HepG2 (cell line): ENCODE measurements around the gene NUDT15. TPM values are rescaled to one million over a fixed set of nuclear protein-coding genes. Genes with fewer than 3 reads are reported as not detected.

Experiments used
- ATAC-seq: fragments of 200-7000 bp; cut with Tn5 transposase; 3 replicates; pipeline ENCODE4 v1.9.1; 2020; ENCODE audit warnings: mild to moderate bottlenecking, moderate library complexity
- BruUV-seq: library from RNA; stranded (reverse); fragments of 400-500 nt; replicated peaks from 2 replicates; lab custom pipeline; 2021; lab: Mats Ljungman, UMichigan
- CTCF ChIA-PET: fragments of 300-600 bp; formaldehyde crosslinking; extraction: SDS; loops from one replicate; lab custom pipeline; 2021; ENCODE audit warnings: low total read pairs, inconsistent platforms, low intra/inter-chr PET ratio; lab: Yijun Ruan, JAX
- POLR2A ChIA-PET: fragments of 350-600 bp; sonication (Branson Sonifier 250); formaldehyde crosslinking; loops from one replicate; lab custom pipeline; 2020; ENCODE audit warnings: antibody characterized with exemption, inconsistent platforms; lab: Yijun Ruan, JAX
- DNase-seq: peaks from one replicate; pipeline ENCODE4 v3.0.0-alpha.2; 2015; ENCODE audit warnings: low spot score
- FAIRE-seq: peaks from 3 replicates; lab custom pipeline; 2011; peaks lifted over from hg19 to GRCh38; lab: Jason Lieb, UNC
- H2AFZ ChIP-seq: one replicate; pipeline ENCODE4 v1.6.1; 2011; ENCODE audit warnings: low read length, inconsistent platforms
- H3K27ac ChIP-seq: fragments of 300-600 bp; 3 replicates; pipeline ENCODE4 v1.8.0; 2011; ENCODE audit warnings: mixed run types, mild to moderate bottlenecking, mixed read lengths, low read length, inconsistent platforms; ENCODE audit not compliant: insufficient read depth; ENCODE audit errors: extremely low read length
- H3K27me3 ChIP-seq, 2 experiments: fragments of 200-600 bp in 1 of 2; 2 replicates in 1 of 2; 3 replicates in 1 of 2; pipeline versions ENCODE4 v1.6.0 to v1.8.0; 2011; ENCODE audit warnings: low read length in 2 of 2, mild to moderate bottlenecking in 2 of 2, moderate library complexity in 2 of 2, inconsistent platforms in 1 of 2; ENCODE audit not compliant: insufficient read depth in 2 of 2, control insufficient read depth in 1 of 2
- H3K36me3 ChIP-seq, 2 experiments: fragments of 200-600 bp in 1 of 2; replicated peaks in 1 of 2; 2 replicates in 1 of 2; 3 replicates in 1 of 2; pipeline versions ENCODE4 v1.5.1 to v1.8.0; 2011; ENCODE audit warnings: low read length in 2 of 2, inconsistent platforms in 1 of 2; ENCODE audit not compliant: insufficient read depth in 2 of 2, control insufficient read depth in 1 of 2
- H3K4me1 ChIP-seq: 2 replicates; pipeline ENCODE4 v1.5.1; 2012; ENCODE audit warnings: low read length, inconsistent platforms; ENCODE audit not compliant: insufficient read depth
- H3K4me2 ChIP-seq: 2 replicates; pipeline ENCODE4 v1.6.0; 2011; ENCODE audit warnings: low read depth, low read length, inconsistent platforms
- H3K4me3 ChIP-seq, 3 experiments: fragments of 200-600 bp in 1 of 3; sonication (generic), shearing (Covaris generic) in 1 of 3; replicated peaks in 1 of 3; 2 replicates each; pipeline ENCODE4 v1.5.1; 2011 to 2016; ENCODE audit warnings: low read length in 3 of 3, inconsistent platforms in 2 of 3, low read depth in 2 of 3, mild to moderate bottlenecking in 2 of 3, control low read depth in 1 of 3, mixed read lengths in 1 of 3; ENCODE audit not compliant: insufficient read depth in 1 of 3
- H3K79me2 ChIP-seq: one replicate; pipeline ENCODE4 v1.6.1; 2011; ENCODE audit warnings: low read length, inconsistent platforms; ENCODE audit not compliant: insufficient read depth
- H3K9ac ChIP-seq: 2 replicates; pipeline ENCODE4 v1.6.0; 2011; ENCODE audit warnings: mild to moderate bottlenecking, low read depth, low read length, inconsistent platforms; ENCODE audit not compliant: insufficient read depth
- H3K9me3 ChIP-seq: 2 replicates; pipeline ENCODE4 v1.5.1; 2012; ENCODE audit warnings: mild to moderate bottlenecking, low read length
- H4K20me1 ChIP-seq: 2 replicates; pipeline ENCODE4 v1.6.0; 2011; ENCODE audit warnings: inconsistent platforms, mild to moderate bottlenecking, low read length, moderate library complexity; ENCODE audit not compliant: insufficient read depth
- CENPBD1 ChIP-seq: sonication (generic); formaldehyde crosslinking; IDR thresholded peaks from 2 replicates; pipeline ENCODE4 v1.8.0; 2022; ENCODE audit warnings: missing genetic modification reagents, low read depth, mild to moderate bottlenecking, borderline replicate concordance
- EZH2 ChIP-seq: conservative IDR thresholded peaks from 2 replicates; pipeline ENCODE4 v1.6.1; 2012; ENCODE audit warnings: mild to moderate bottlenecking, low read depth, low read length, moderate library complexity
- HNRNPUL1 ChIP-seq: fragments of 200-400 bp; formaldehyde crosslinking; IDR thresholded peaks from 2 replicates; pipeline ENCODE4 v1.6.1; 2017; ENCODE audit warnings: low read depth, mild to moderate bottlenecking, low read length, moderate library complexity
- KDM5B ChIP-seq: sonication (generic); formaldehyde crosslinking; IDR thresholded peaks from 2 replicates; pipeline ENCODE4 v1.4.0; 2020; ENCODE audit warnings: missing genetic modification reagents, mild to moderate bottlenecking, borderline replicate concordance
- RFXAP ChIP-seq: sonication (generic); formaldehyde crosslinking; IDR thresholded peaks from 2 replicates; pipeline ENCODE4 v1.4.0; 2020; ENCODE audit warnings: missing genetic modification reagents, borderline replicate concordance
- SRSF1 ChIP-seq: fragments of 200-400 bp; formaldehyde crosslinking; optimal IDR thresholded peaks from 2 replicates; pipeline ENCODE3; 2017; ENCODE audit warnings: mild to moderate bottlenecking, low read depth, low read length, moderate library complexity
- SRSF4 ChIP-seq: fragments of 200-400 bp; formaldehyde crosslinking; IDR thresholded peaks from one replicate; pipeline ENCODE4 v1.6.1; 2018; ENCODE audit warnings: mild to moderate bottlenecking, low read depth, low read length, moderate library complexity; ENCODE audit not compliant: poor library complexity, severe bottlenecking
- ZBTB26 ChIP-seq: IDR thresholded peaks from 2 replicates; pipeline ENCODE4 v1.6.1; 2016; ENCODE audit warnings: missing compliant biosample characterization, missing genetic modification reagents, borderline replicate concordance
- ZNF335 ChIP-seq: sonication (generic); formaldehyde crosslinking; IDR thresholded peaks from 2 replicates; pipeline ENCODE4 v1.4.0; 2020; ENCODE audit warnings: missing genetic modification reagents
- ZNF557 ChIP-seq: sonication (generic); formaldehyde crosslinking; IDR thresholded peaks from 2 replicates; pipeline ENCODE4 v1.4.0; 2020; ENCODE audit warnings: missing genetic modification reagents
- ZNF629 ChIP-seq: sonication (generic); formaldehyde crosslinking; conservative IDR thresholded peaks from 2 replicates; pipeline ENCODE4 v1.5.0; 2020; ENCODE audit warnings: missing genetic modification reagents
- ZNF710 ChIP-seq: sonication (generic); formaldehyde crosslinking; IDR thresholded peaks from 2 replicates; pipeline ENCODE4 v1.5.0; 2020; ENCODE audit warnings: mild to moderate bottlenecking, missing genetic modification reagents, borderline replicate concordance
- ZNF878 ChIP-seq: sonication (generic); formaldehyde crosslinking; IDR thresholded peaks from 2 replicates; pipeline ENCODE4 v1.8.1; 2023; ENCODE audit warnings: mild to moderate bottlenecking, missing genetic modification reagents, moderate library complexity
- ZSCAN29 ChIP-seq: sonication (generic); formaldehyde crosslinking; conservative IDR thresholded peaks from 2 replicates; pipeline ENCODE4 v1.4.0; 2020; ENCODE audit warnings: mild to moderate bottlenecking, missing genetic modification reagents
- WGBS: methylation state at CpG from one replicate; pipeline ENCODE4 v1.1.6; 2017; ENCODE audit warnings: low lambda C conversion rate; 5-methylcytosine and 5-hydroxymethylcytosine counted together
- in situ Hi-C: cut with HindIII; loops from 2 replicates; pipeline ENCODE4 v1.10.0; 2017; ENCODE audit warnings: low pct_unique_long_range_greater_than_20kb; ENCODE audit not compliant: extremely low pct_ligation_motif_present
- intact Hi-C: fragments of 100-400 bp; cut with micrococcal nuclease; formaldehyde crosslinking; loops from one replicate; pipeline ENCODE4 v1.10.0; 2022; ENCODE audit not compliant: unreplicated experiment
- polyA plus RNA-seq, 8 experiments: library from polyadenylated mRNA; depleted of rRNA in 3 of 8; stranded (reverse) in 7 of 8; unstranded in 1 of 8; fragments of >200 nt; fragmentation: Illumina TruSeq in 4 of 8; extraction: Trizol in 4 of 8; gene quantifications; 2 replicates each; pipeline versions ENCODE4 v1.2.1 to v1.2.3, GENCODE V29; 2011 to 2016; ENCODE audit warnings: low read depth in 4 of 8, missing spikeins in 1 of 8, mixed read lengths in 1 of 8; ENCODE audit not compliant: insufficient read depth in 1 of 8
- total RNA-seq, 5 experiments: library from RNA; depleted of rRNA; stranded (reverse); fragments of >200 nt; fragmentation: Illumina TruSeq; extraction: Trizol; gene quantifications; 2 replicates each; pipeline ENCODE4 v1.2.3, GENCODE V29; 2016; ENCODE audit warnings: low read depth in 1 of 5

Gene NUDT15
- total and polyA plus RNA-seq, 2 of the 13 experiments (the other 11 are each of a cell fraction or from before 2014, with no cell fraction given), result 21.3 to 47.3 TPM

GRCh38 chr13:48018637-48019036 is 18.9 kb upstream of the NUDT15 start:
- H3K36me3 ChIP-seq, result no peaks in the 10 kb centered on the region
- 0 out of 2 replicates have a peak, but pooled peaks cover 7% of the 10 kb centered on the region for H3K4me1 ChIP-seq
- ChIA-PET POLR2A (no interaction called here), CTCF (no interaction called here)
- ATAC-seq, result no peak
- in situ Hi-C loops (no loop called here), intact Hi-C loops (no loop called here)
- no peak overlapping the region for H3K9ac ChIP-seq
- H3K4me3 ChIP-seq, result no peak overlapping the region
- no peak overlapping the region for H3K4me2 ChIP-seq
- no peaks in the 10 kb centered on the region for H3K79me2 ChIP-seq
- no peak for TF ChIP-seq ZNF629 (CRISPR knock-in tag)
- no peak for TF ChIP-seq SRSF4
- TF ChIP-seq ZBTB26 (CRISPR knock-in tag), result no peak
- TF ChIP-seq KDM5B (CRISPR knock-in tag), result no peak
- no peak for TF ChIP-seq ZNF878 (CRISPR knock-in tag)
- TF ChIP-seq SRSF1, result no peak
- no peak for TF ChIP-seq RFXAP (CRISPR knock-in tag)
- no peak for TF ChIP-seq ZSCAN29 (CRISPR knock-in tag)
- TF ChIP-seq ZNF335, result no peak
- TF ChIP-seq ZNF557 (CRISPR knock-in tag), result no peak
- TF ChIP-seq HNRNPUL1, result no peak
- TF ChIP-seq ZNF710 (CRISPR knock-in tag), result no peak
- TF ChIP-seq EZH2, result no peak
- TF ChIP-seq CENPBD1, result no peak
- no peak overlapping the region for H3K27ac ChIP-seq
- 96% methylated on average over 2 of the region's 2 CpGs for WGBS
- H2AFZ ChIP-seq, result no peak overlapping the region
- FAIRE-seq, result no peak
- H3K27me3 ChIP-seq, result no peaks in the 10 kb centered on the region
- H3K9me3 ChIP-seq, result no peaks in the 10 kb centered on the region
- H4K20me1 ChIP-seq, result no peaks in the 10 kb centered on the region
- no peak for DNase-seq
- BruUV-seq, result no TSS peak
